Measurements from ENCODE around the gene ZNF302. TPM values are rescaled to one million over a fixed set of nuclear protein-coding genes. Genes with fewer than 3 reads are reported as not detected.
A peak's percentile ranks its signal among the peaks of the same experiment; 100 is the strongest.

The ZNF302 gene
- polyA plus RNA-seq, 2 donors = 5.9 to 11.1 TPM

GRCh38 chr19:34734537-34735103 lies 57.1 kb downstream of the ZNF302 start:
- WGBS, 2 donors = 15 to 16% methylated on average over 16 of the region's 16 CpGs

More at GRCh38 chr19:34734537-34735103, 57.1 kb downstream of the ZNF302 start:
- Histone ChIP-seq H3K4me1 (ENCODE audit: control insufficient read depth in 2 of 2, insufficient read depth in 2 of 2, low read length in 1 of 2) (peaks cover 4 to 16% of the 10 kb centered on the region in 2 donors), H3K27ac (ENCODE audit: low read depth in 2 of 2, low read length in 1 of 2) (peak overlapping the region; percentile 93 to 95), H3K4me3 (ENCODE audit: low read depth in 1 of 2, low read length in 2 of 2) (peak overlapping the region; percentile 77 to 80), H3K9me3 (ENCODE audit: control insufficient read depth in 2 of 2, insufficient read depth in 1 of 2, low read depth in 1 of 2, low read length in 1 of 2) (peaks cover 0 to 10% of the 10 kb centered on the region in 2 donors), H3K36me3 (ENCODE audit: control insufficient read depth in 2 of 2, insufficient read depth in 2 of 2, low read length in 1 of 2) (peaks cover 0 to 10% of the 10 kb centered on the region in 2 donors), H3K27me3 (ENCODE audit: control insufficient read depth in 1 of 2, insufficient read depth in 2 of 2, low read length in 2 of 2) (no peaks in the 10 kb centered on the region)

Other genes with a start within 250 kb of the ZNF302 start
- gene UBA2, start 249.3 kb upstream of the ZNF302 start, polyA plus RNA-seq = 10 to 100 TPM; 42.5 to 54.3 TPM
- 1 to 10 TPM; 1.3 to 2.8 TPM for gene WTIP, start 195.9 kb upstream of the ZNF302 start, polyA plus RNA-seq
- under 1 TPM; 0.04 to 0.16 TPM for gene SCGB2B2, start 519 bp upstream of the ZNF302 start, polyA plus RNA-seq
- 1 to 10 TPM; 4.0 to 4.5 TPM for gene ZNF181, start 56.6 kb downstream of the ZNF302 start, polyA plus RNA-seq
- gene ZNF599, start 95.5 kb downstream of the ZNF302 start, polyA plus RNA-seq = 1 to 10 TPM; 2.1 to 2.7 TPM
- 1 to 10 TPM in 1 of 2 donors, under 1 TPM in 1; 0.80 to 1.3 TPM for gene ZNF30, start 249.2 kb downstream of the ZNF302 start, polyA plus RNA-seq